ENCODE measurements around the gene UMAD1. TPM values are rescaled to one million over a fixed set of nuclear protein-coding genes. Genes with fewer than 3 reads are reported as not detected.

UMAD1 gene
- total and polyA plus RNA-seq, 4 donors = 7.7 to 19.2 (median 12.2) TPM

GRCh38 chr7:7792056-7792455 lies 151.5 kb downstream of the UMAD1 start:
- no peaks in the 10 kb centered on the region for H3K9me3 ChIP-seq (ENCODE audit: control insufficient read depth in 4 of 4, insufficient read depth in 3 of 4, low read length in 3 of 4)
- no peak overlapping the region for H3K4me3 ChIP-seq
- H3K27me3 ChIP-seq (ENCODE audit: control insufficient read depth in 3 of 3, insufficient read depth in 3 of 3, low read length in 2 of 3) = no peaks in the 10 kb centered on the region
- no peaks in the 10 kb centered on the region for H3K4me1 ChIP-seq (ENCODE audit: control insufficient read depth in 5 of 5, insufficient read depth in 5 of 5, low read length in 5 of 5)
- TF ChIP-seq, protein P1, sequence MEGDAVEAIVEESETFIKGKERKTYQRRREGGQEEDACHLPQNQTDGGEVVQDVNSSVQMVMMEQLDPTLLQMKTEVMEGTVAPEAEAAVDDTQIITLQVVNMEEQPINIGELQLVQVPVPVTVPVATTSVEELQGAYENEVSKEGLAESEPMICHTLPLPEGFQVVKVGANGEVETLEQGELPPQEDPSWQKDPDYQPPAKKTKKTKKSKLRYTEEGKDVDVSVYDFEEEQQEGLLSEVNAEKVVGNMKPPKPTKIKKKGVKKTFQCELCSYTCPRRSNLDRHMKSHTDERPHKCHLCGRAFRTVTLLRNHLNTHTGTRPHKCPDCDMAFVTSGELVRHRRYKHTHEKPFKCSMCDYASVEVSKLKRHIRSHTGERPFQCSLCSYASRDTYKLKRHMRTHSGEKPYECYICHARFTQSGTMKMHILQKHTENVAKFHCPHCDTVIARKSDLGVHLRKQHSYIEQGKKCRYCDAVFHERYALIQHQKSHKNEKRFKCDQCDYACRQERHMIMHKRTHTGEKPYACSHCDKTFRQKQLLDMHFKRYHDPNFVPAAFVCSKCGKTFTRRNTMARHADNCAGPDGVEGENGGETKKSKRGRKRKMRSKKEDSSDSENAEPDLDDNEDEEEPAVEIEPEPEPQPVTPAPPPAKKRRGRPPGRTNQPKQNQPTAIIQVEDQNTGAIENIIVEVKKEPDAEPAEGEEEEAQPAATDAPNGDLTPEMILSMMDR (IDR thresholded peaks at IDR 0.05; ENCODE audit: control extremely low read depth, extremely low read depth) = no peak
- H3K27ac ChIP-seq (ENCODE audit: low read depth in 1 of 2, low read length in 1 of 2) = no peak overlapping the region
- WGBS, 2 donors = 80 to 84% methylated on average over 1 of the region's 1 CpG
- no peak overlapping the region for H3K9ac ChIP-seq (ENCODE audit: insufficient read depth in 1 of 2, low read length in 2 of 2)
- DNase-seq = no peak
- no peak for ATAC-seq (ENCODE audit: insufficient read depth, low FRiP score)
- peaks cover 0 to 4% (median 3%) of the 10 kb centered on the region in 4 donors for H3K36me3 ChIP-seq (ENCODE audit: control insufficient read depth in 4 of 4, insufficient read depth in 4 of 4, low read length in 4 of 4)

DNA sequence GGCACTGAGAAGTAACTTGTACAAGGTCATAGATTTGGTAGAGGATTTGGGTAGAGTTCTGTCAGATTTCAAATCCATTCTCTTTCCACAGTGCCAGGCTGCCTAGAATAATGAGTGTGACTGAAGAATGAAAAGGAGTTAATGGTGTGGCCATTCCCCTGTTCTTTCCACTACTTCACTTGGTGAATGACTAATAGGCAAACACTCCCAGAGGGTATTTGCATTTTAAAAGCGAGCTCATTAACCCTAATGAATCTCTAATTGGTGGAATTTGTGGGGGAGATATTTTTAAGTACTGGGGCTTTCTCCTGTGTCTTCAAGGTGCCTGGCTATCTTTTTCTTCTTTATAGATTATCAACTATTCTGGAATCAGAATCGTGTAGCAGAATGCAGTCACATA lies 152.7 kb downstream of the UMAD1 start:
- DNase-seq (no peak), ATAC-seq (ENCODE audit: insufficient read depth, low FRiP score) (no peak)
- TF ChIP-seq, protein P1 (IDR thresholded peaks at IDR 0.05; ENCODE audit: control extremely low read depth, extremely low read depth) = no peak
- Histone ChIP-seq H3K27ac (ENCODE audit: low read depth in 1 of 2, low read length in 1 of 2) (no peak overlapping the region), H3K27me3 (ENCODE audit: control insufficient read depth in 3 of 3, insufficient read depth in 3 of 3, low read length in 2 of 3) (no peaks in the 10 kb centered on the region), H3K9me3 (ENCODE audit: control insufficient read depth in 4 of 4, insufficient read depth in 3 of 4, low read length in 3 of 4) (no peaks in the 10 kb centered on the region), H3K36me3 (ENCODE audit: control insufficient read depth in 4 of 4, insufficient read depth in 4 of 4, low read length in 4 of 4) (peaks cover 0 to 4% (median 2%) of the 10 kb centered on the region in 4 donors), H3K4me1 (ENCODE audit: control insufficient read depth in 5 of 5, insufficient read depth in 5 of 5, low read length in 5 of 5) (no peaks in the 10 kb centered on the region), H3K9ac (ENCODE audit: insufficient read depth in 1 of 2, low read length in 2 of 2) (no peak overlapping the region), H3K4me3 (no peak overlapping the region)
- 78 to 93% methylated on average over 2 of the region's 2 CpGs for WGBS, 2 donors

DNA sequence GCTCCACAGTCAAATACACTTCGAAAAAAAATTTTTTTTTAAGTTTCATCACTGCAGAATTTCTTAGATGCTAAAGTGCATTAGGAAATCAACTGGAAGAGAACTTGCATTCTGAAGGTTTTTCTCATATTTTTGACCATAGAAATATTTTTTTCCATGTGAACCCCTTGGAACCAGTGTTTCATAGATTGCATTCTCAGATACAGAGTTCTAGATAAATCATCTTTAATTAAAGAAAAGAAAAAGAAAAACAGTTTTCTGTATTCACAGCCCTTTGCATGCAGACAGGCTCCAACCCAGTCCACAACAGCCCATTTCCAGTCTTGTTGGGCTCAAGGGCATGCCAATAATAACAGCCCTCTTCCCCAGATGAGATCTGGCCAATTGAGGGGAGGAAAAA lies 153.4 kb downstream of the UMAD1 start:
- H3K27me3 ChIP-seq (ENCODE audit: control insufficient read depth in 3 of 3, insufficient read depth in 3 of 3, low read length in 2 of 3) = no peaks in the 10 kb centered on the region
- 73 to 87% methylated on average over 1 of the region's 1 CpG for WGBS, 2 donors
- TF ChIP-seq, protein P1 (IDR thresholded peaks at IDR 0.05; ENCODE audit: control extremely low read depth, extremely low read depth) = no peak

GRCh38 chr7:7795203-7795602 lies 154.7 kb downstream of the UMAD1 start:
- ATAC-seq (ENCODE audit: insufficient read depth, low FRiP score) (no peak), DNase-seq (no peak)
- 87 to 96% methylated on average over 2 of the region's 2 CpGs for WGBS, 2 donors
- Histone ChIP-seq H3K27me3 (ENCODE audit: control insufficient read depth in 3 of 3, insufficient read depth in 3 of 3, low read length in 2 of 3) (no peaks in the 10 kb centered on the region), H3K36me3 (ENCODE audit: control insufficient read depth in 4 of 4, insufficient read depth in 4 of 4, low read length in 4 of 4) (peaks cover 0 to 4% (median 2%) of the 10 kb centered on the region in 4 donors), H3K9me3 (ENCODE audit: control insufficient read depth in 4 of 4, insufficient read depth in 3 of 4, low read length in 3 of 4) (no peaks in the 10 kb centered on the region), H3K27ac (ENCODE audit: low read depth in 1 of 2, low read length in 1 of 2) (no peak overlapping the region), H3K4me1 (ENCODE audit: control insufficient read depth in 5 of 5, insufficient read depth in 5 of 5, low read length in 5 of 5) (no peaks in the 10 kb centered on the region), H3K9ac (ENCODE audit: insufficient read depth in 1 of 2, low read length in 2 of 2) (no peak overlapping the region), H3K4me3 (no peak overlapping the region)
- TF ChIP-seq, protein P1 (IDR thresholded peaks at IDR 0.05; ENCODE audit: control extremely low read depth, extremely low read depth) = no peak

More for the DNA sequence above, 153.4 kb downstream of the UMAD1 start:
- H3K4me1 ChIP-seq (ENCODE audit: control insufficient read depth in 5 of 5, insufficient read depth in 5 of 5, low read length in 5 of 5) = no peaks in the 10 kb centered on the region
- no peak overlapping the region for H3K4me3 ChIP-seq
- peaks cover 0 to 4% (median 2%) of the 10 kb centered on the region in 4 donors for H3K36me3 ChIP-seq (ENCODE audit: control insufficient read depth in 4 of 4, insufficient read depth in 4 of 4, low read length in 4 of 4)
- DNase-seq = no peak
- H3K9me3 ChIP-seq (ENCODE audit: control insufficient read depth in 4 of 4, insufficient read depth in 3 of 4, low read length in 3 of 4) = no peaks in the 10 kb centered on the region
- ATAC-seq (ENCODE audit: insufficient read depth, low FRiP score) = no peak
- H3K27ac ChIP-seq (ENCODE audit: low read depth in 1 of 2, low read length in 1 of 2) = no peak overlapping the region
- no peak overlapping the region for H3K9ac ChIP-seq (ENCODE audit: insufficient read depth in 1 of 2, low read length in 2 of 2)
